ENCODE measurements around the gene TNS1. TPM values are rescaled to one million over a fixed set of nuclear protein-coding genes. Genes with fewer than 3 reads are reported as not detected.

TNS1 gene
- total RNA-seq, 1 experiment from 2014 or later, result 3.4 TPM

- peaks cover 4 to 14% (median 6%) of the 10 kb centered on the region in 3 experiments for H3K36me3 Mint-ChIP-seq (ENCODE audit: insufficient read depth in 1 of 3, low read depth in 3 of 3)
- no CpG with 5 or more reads among the region's 2 CpGs for WGBS (ENCODE audit: extremely low coverage, insufficient read length, low lambda C conversion rate)
- peaks cover 6 to 15% of the 10 kb centered on the region in 2 experiments for H3K4me1 Mint-ChIP-seq
- Histone ChIP-seq H2AFZ (ENCODE audit: low read length) (no peak overlapping the region), H3K4me2 (ENCODE audit: insufficient read depth, insufficient read length, low read length) (no peak overlapping the region), H3K9ac (ENCODE audit: extremely low read depth, insufficient read length, low read length) (no peak overlapping the region), H3K27me3 (ENCODE audit: insufficient read depth, low read length) (no peaks in the 10 kb centered on the region; the same call in 1 of the 2 replicates), H3T11ph (ENCODE audit: low read length) (no peak overlapping the region), H3K14ac (ENCODE audit: insufficient read depth, low read length) (no peak overlapping the region), H3K56ac (ENCODE audit: insufficient read length, low read depth, low read length) (no peak overlapping the region), H4K20me1 (ENCODE audit: control insufficient read depth, insufficient read depth, insufficient read length) (no peaks in the 10 kb centered on the region), H4K8ac (replicated peaks; ENCODE audit: insufficient read length, low read depth, low read length) (no peak overlapping the region), H3K79me2 (ENCODE audit: insufficient read depth, low read length) (no peaks in the 10 kb centered on the region), H4K5ac (ENCODE audit: insufficient read length, low read depth, low read length) (no peak overlapping the region), H3K4ac (ENCODE audit: low read depth, low read length) (no peak overlapping the region), H3K27ac (ENCODE audit: insufficient read length, low read depth, low read length) (no peak overlapping the region), H3K23me2 (ENCODE audit: insufficient read length, low read depth, low read length, poor library complexity, severe bottlenecking) (peaks cover 2% of the 10 kb centered on the region), H2AK5ac (ENCODE audit: insufficient read length, low read length) (no peak overlapping the region), H2BK15ac (ENCODE audit: low read depth, low read length) (no peak overlapping the region), H4K91ac (ENCODE audit: insufficient read length, low read depth, low read length) (no peak overlapping the region), H3K18ac (ENCODE audit: insufficient read length, low read depth, low read length) (no peak overlapping the region), H2BK12ac (ENCODE audit: insufficient read length, low read depth, low read length) (no peak overlapping the region), H3K9me3 (ENCODE audit: control insufficient read depth, low read depth, low read length) (no peaks in the 10 kb centered on the region), H2BK20ac (ENCODE audit: low read depth, low read length, poor library complexity, severe bottlenecking) (no peak overlapping the region), H2BK5ac (ENCODE audit: insufficient read length, low read length) (no peak overlapping the region), H3K4me1 (ENCODE audit: insufficient read depth, low read length) (no peaks in the 10 kb centered on the region), H3K23ac (ENCODE audit: insufficient read length, low read depth, low read length) (no peak overlapping the region), H3K79me1 (ENCODE audit: insufficient read depth, low read depth, low read length, poor library complexity, severe bottlenecking) (no peaks in the 10 kb centered on the region), H2BK120ac (ENCODE audit: low read depth, low read length, poor library complexity, severe bottlenecking) (no peak overlapping the region)
- peaks cover 23 to 26% of the 10 kb centered on the region in 2 experiments for H3K9me3 Mint-ChIP-seq
- no peak for TF ChIP-seq CTCF (conservative IDR thresholded peaks at IDR 0.05)
- no peak overlapping the region for H3K27ac Mint-ChIP-seq
- H3K27me3 Mint-ChIP-seq (ENCODE audit: low read depth), result peaks cover 15% of the 10 kb centered on the region
- no peak for DNase-seq
- no peak overlapping the region for H3K4me3 Mint-ChIP-seq
Measured at GRCh38 chr2:217759991-217760390, 242.8 kb downstream of the TNS1 start.
